A673 (cell line): Measurements from ENCODE around the gene WDFY4. TPM values are rescaled to one million over a fixed set of nuclear protein-coding genes. Genes with fewer than 3 reads are reported as not detected.

Experiments
- BruUV-seq: library from RNA; stranded (reverse); fragments of 400-500 nt; replicated peaks from 2 replicates; lab custom pipeline; 2021; lab: Mats Ljungman, UMichigan
- CTCF ChIA-PET: fragments of 300-600 bp; sonication (Branson Sonifier 250); formaldehyde crosslinking; loops from one replicate; lab custom pipeline; 2022; ENCODE audit warnings: antibody characterized with exemption; lab: Charles Lee
- POLR2A ChIA-PET: fragments of 300-600 bp; sonication (Branson Sonifier 250); formaldehyde crosslinking; loops from one replicate; lab custom pipeline; 2022; ENCODE audit warnings: antibody characterized with exemption; ENCODE audit not compliant: low non-redundant PET; lab: Charles Lee
- DNase-seq: peaks from one replicate; pipeline ENCODE4 v3.0.0-alpha.2; 2015; ENCODE audit warnings: low spot score
- H3K27ac ChIP-seq: fragments of 200-600 bp; sonication (generic); 2 replicates; pipeline ENCODE4 v1.5.1; 2016; ENCODE audit warnings: mixed run types, low read depth, mild to moderate bottlenecking, mixed read lengths, antibody characterized with exemption, low read length; ENCODE audit not compliant: poor library complexity, severe bottlenecking
- H3K27me3 ChIP-seq: fragments of 200-600 bp; sonication (generic); replicated peaks from 2 replicates; pipeline ENCODE4 v1.6.1; 2017; ENCODE audit warnings: mixed run types, low read depth, mild to moderate bottlenecking, mixed read lengths, antibody characterized with exemption, low read length; ENCODE audit not compliant: insufficient read depth, poor library complexity
- H3K36me3 ChIP-seq: fragments of 200-600 bp; sonication (generic); 2 replicates; pipeline ENCODE4 v1.6.1; 2016; ENCODE audit warnings: mixed run types, mild to moderate bottlenecking, mixed read lengths, antibody characterized with exemption, low read length; ENCODE audit not compliant: insufficient read depth, poor library complexity, severe bottlenecking
- H3K4me1 ChIP-seq: fragments of 200-600 bp; sonication (generic); 2 replicates; pipeline ENCODE4 v1.6.1; 2017; ENCODE audit warnings: mixed run types, mild to moderate bottlenecking, mixed read lengths, antibody characterized with exemption, low read length; ENCODE audit not compliant: insufficient read depth, poor library complexity, severe bottlenecking
- H3K4me3 ChIP-seq: fragments of 200-600 bp; sonication (generic); 2 replicates; pipeline ENCODE4 v1.5.1; 2016; ENCODE audit warnings: low read depth, mixed run types, mild to moderate bottlenecking, mixed read lengths, low read length; ENCODE audit not compliant: poor library complexity, severe bottlenecking
- H3K9me3 ChIP-seq: fragments of 200-600 bp; sonication (generic); 2 replicates; pipeline ENCODE4 v1.6.1; 2016; ENCODE audit warnings: mixed run types, low read depth, mild to moderate bottlenecking, mixed read lengths, antibody characterized with exemption, low read length; ENCODE audit not compliant: poor library complexity, severe bottlenecking
- EZH2 ChIP-seq: fragments of 200-600 bp; sonication (generic); IDR thresholded peaks from 2 replicates; pipeline ENCODE4 v1.6.1; 2017; ENCODE audit warnings: borderline replicate concordance, low read depth, mild to moderate bottlenecking, mixed read lengths, antibody characterized with exemption, low read length; ENCODE audit not compliant: poor library complexity, severe bottlenecking
- intact Hi-C: fragments of 100-400 bp; cut with micrococcal nuclease; formaldehyde crosslinking; loops from one replicate; pipeline ENCODE4 v1.10.0; 2022; ENCODE audit not compliant: unreplicated experiment
- total RNA-seq: library from RNA; stranded (reverse); gene quantifications from 2 replicates; pipeline ENCODE4 v1.2.3, GENCODE V29; 2021
- TF ChIP-seq, protein P1 (sequence below): fragments of 300-800, 200-600 bp; sonication (generic); conservative IDR thresholded peaks from 2 replicates; pipeline ENCODE4 v1.5.1; 2017; ENCODE audit warnings: low read depth, mild to moderate bottlenecking, antibody characterized with exemption, low read length, moderate library complexity, mixed read lengths

The WDFY4 gene
- total RNA-seq, 1 experiment from 2014 or later = not detected

DNA sequence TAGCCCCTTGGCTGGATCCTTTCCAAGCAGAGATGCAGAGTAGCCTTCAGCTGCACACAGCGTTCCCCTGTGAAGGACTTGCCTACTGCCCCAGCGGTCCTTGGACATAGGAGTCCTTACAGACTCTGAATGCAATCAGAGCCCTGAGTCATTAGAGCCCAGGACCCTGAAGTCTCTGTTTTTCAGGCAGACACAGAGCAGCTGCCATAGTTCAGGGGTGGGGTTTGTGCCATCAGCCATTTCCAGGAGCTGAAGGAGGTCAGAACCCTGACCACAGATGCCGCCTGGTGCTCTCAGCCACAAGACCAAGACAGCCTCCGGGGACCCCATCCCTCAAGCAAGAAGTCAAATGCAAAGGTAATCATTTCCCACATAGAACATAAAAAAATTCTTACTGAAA lies 32.8 kb upstream of the WDFY4 start:
- no peak overlapping the region for H3K27ac ChIP-seq
- no peak for DNase-seq
- no peaks in the 10 kb centered on the region for H3K4me1 ChIP-seq
- no peak for TF ChIP-seq EZH2
- TF ChIP-seq, protein P1, sequence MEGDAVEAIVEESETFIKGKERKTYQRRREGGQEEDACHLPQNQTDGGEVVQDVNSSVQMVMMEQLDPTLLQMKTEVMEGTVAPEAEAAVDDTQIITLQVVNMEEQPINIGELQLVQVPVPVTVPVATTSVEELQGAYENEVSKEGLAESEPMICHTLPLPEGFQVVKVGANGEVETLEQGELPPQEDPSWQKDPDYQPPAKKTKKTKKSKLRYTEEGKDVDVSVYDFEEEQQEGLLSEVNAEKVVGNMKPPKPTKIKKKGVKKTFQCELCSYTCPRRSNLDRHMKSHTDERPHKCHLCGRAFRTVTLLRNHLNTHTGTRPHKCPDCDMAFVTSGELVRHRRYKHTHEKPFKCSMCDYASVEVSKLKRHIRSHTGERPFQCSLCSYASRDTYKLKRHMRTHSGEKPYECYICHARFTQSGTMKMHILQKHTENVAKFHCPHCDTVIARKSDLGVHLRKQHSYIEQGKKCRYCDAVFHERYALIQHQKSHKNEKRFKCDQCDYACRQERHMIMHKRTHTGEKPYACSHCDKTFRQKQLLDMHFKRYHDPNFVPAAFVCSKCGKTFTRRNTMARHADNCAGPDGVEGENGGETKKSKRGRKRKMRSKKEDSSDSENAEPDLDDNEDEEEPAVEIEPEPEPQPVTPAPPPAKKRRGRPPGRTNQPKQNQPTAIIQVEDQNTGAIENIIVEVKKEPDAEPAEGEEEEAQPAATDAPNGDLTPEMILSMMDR = no peak
- no peaks in the 10 kb centered on the region for H3K36me3 ChIP-seq
- H3K27me3 ChIP-seq = peaks cover 34% of the 10 kb centered on the region
- H3K9me3 ChIP-seq = no peaks in the 10 kb centered on the region
- H3K4me3 ChIP-seq = no peak overlapping the region
- intact Hi-C loops = loop anchor here (2.0 to 10.0 kb wide), 2 partner anchors 207 to 753 kb away; no protein-coding TSS in a partner anchor
- POLR2A ChIA-PET = no interaction called here
- CTCF ChIA-PET = no interaction called here
- no TSS peak for BruUV-seq

DNA sequence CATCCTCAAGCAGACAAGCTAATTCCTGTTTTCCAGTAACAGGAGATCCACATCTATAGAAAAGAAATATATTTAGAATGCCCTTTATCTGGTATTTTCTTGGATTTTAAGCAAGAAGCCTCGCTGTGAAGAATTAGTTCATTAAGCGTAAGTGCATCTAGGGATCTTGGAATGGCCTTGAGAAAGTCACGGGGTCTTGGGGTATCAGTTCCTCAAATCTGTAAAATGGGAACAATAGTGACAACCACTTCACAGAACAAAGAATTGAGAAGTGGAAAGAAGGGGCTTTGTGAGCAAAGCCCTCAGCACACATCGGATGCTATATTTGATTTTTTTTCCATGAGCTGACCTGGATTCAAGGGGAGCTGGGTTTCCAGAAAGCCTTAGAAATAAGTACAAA lies 32.3 kb upstream of the WDFY4 start:
- Histone ChIP-seq H3K27me3 (peaks cover 29% of the 10 kb centered on the region), H3K36me3 (no peaks in the 10 kb centered on the region), H3K4me1 (no peaks in the 10 kb centered on the region), H3K9me3 (no peaks in the 10 kb centered on the region), H3K27ac (no peak overlapping the region), H3K4me3 (no peak overlapping the region)
- TF ChIP-seq EZH2 = no peak
- TF ChIP-seq, protein P1 = no peak
- BruUV-seq = no TSS peak
- ChIA-PET CTCF (no interaction called here), POLR2A (no interaction called here)
- no peak for DNase-seq
- intact Hi-C loops = loop anchor here (2.0 to 10.0 kb wide), 2 partner anchors 208 to 752 kb away; no protein-coding TSS in a partner anchor

DNA sequence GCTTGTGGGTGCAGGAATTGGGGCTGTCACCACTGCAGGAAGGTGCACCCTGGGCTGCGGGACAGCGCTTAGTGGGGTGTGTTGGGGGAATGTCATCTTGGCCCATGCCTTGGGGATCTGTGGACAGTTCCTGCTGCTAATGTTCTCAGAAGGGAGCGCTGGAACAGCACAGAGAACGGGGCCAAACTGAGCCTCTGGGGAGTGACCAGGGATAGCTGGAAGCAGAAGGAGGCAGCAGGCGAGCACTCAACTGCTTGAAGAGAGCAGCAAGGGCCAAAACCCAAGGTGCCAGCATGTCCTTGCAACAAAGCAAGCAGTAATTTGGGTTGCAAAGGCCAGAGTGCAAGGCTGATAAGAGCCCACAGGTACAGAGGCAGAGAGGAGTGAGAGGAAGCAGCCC lies 31.3 kb upstream of the WDFY4 start:
- no peak overlapping the region for H3K27ac ChIP-seq
- TF ChIP-seq EZH2 = no peak
- TF ChIP-seq, protein P1 = no peak
- H3K4me3 ChIP-seq = no peak overlapping the region
- H3K4me1 ChIP-seq = no peaks in the 10 kb centered on the region
- peaks cover 28% of the 10 kb centered on the region for H3K27me3 ChIP-seq
- H3K9me3 ChIP-seq = no peaks in the 10 kb centered on the region
- BruUV-seq = no TSS peak
- ChIA-PET CTCF (no interaction called here), POLR2A (no interaction called here)
- intact Hi-C loops = loop anchor here (2.0 to 10.0 kb wide), 2 partner anchors 209 to 751 kb away; no protein-coding TSS in a partner anchor
- H3K36me3 ChIP-seq = no peaks in the 10 kb centered on the region
- DNase-seq = no peak
